ENCODE measurements around the gene RNF121.

The RNF121 gene

DNA sequence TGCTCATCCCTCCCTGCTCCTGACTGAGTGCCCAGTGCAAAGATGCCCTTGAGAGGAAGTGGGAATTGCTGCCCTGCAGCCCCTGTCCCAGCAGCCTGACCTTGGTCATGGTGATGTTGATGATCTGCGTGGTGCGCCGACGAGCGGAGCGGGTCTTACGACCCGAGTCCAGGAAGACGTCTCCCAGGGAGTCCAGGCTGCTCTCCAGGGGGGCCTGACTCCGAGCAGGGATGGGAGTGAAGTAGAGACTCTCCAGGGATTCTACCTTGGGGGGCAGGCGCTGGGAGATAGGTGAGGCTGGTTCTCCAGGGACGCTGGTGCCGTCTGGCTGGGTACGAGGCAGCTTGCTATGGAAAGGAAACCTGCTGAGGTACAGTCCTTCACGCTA lies 78.2 kb downstream of the RNF121 start:
- DNase-seq = no peak

DNA sequence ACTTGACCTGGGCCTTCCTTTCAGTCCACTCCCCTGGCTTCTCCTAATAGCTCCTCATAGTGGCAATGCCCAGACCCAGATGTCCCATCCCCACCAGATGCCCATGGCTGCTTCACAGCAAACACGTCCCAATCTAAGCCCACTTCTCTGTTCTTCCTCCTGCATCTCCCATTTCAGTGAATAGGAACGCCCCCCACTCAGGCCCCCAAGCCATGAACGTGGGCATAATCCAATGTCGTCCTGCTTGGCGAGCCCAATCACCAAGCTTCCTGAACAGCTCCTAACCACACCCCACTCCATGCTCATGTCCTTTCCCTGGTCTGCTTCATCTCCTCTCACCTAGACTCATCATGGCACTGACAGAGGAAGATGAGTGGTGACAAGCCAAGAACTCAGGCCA lies 78.7 kb downstream of the RNF121 start:
- no peak for DNase-seq

DNA sequence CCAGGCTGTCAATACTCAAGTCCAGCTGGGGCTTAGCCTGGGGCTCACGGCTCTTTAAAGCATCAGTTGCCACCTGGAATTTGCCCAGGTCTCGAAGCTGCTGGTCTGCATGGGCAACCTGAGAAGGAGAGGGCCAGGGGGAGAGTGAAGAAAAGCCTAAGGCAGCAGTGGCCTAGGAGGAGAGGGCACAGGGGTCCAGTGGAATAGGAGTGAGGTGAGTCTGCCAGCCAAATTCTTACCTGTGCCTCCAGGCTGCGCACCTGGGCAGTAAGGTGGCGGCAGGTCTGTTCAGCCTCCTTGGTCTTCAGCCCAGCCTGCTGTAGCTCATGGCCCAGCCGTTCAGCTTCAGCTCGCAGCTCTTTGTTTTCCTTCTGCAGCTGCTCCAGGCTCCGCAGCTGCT lies 79.9 kb downstream of the RNF121 start:
- DNase-seq = no peak

DNA sequence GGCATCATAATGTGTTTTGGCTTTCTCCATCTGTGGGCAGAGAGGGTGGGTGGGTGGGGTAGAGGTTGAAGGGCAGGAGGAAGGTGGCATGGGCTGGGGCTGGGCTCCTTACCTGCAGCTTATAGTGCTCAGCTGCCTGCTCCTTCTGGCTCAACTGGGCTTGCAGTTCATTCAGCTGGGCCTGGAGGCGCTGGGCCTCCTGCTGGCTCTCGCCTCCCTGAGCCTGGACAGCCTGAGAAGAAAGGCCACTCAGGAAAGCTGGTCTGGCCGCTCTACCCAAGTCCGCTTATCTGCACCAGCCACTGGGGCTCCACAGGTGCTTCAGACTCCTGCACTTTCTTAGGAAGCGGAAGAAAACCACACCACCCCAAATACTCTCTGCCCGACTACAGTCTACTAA lies 80.3 kb downstream of the RNF121 start:
- no peak for DNase-seq

DNA sequence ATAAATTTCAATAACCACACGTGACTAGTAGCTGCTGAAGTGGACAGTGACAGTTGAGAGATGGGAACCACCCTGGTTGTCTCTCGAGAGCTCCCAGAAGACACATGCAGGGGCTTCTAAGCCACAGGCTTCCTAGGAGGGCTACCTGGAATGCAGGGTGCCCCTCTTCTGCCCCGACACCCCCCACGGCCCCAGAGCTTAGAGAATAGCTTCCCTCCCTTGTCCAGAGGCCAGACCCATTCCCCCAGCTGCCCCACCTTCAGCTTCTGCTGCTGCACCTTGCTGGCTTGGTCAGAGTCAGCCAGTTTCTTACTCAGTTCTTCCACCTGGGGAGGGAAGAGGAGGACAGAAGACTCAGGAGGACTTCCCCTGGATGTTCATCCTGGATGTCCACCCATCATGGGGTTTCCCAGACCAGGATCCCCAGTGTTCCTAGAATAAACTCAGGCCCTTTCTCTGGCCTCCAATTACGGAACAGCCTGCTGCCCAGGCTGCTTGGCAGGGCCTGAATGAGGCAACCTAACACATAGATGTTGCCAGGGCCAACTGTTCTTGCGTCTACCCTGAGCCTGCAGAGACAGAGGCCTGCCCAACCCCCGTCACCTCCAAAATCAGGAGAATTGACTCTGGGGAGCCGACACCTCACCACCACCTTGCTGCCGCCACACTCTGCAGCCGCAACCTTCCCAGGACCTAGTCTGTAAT lies 81.8 kb downstream of the RNF121 start:
- DNase-seq = no peak

DNA sequence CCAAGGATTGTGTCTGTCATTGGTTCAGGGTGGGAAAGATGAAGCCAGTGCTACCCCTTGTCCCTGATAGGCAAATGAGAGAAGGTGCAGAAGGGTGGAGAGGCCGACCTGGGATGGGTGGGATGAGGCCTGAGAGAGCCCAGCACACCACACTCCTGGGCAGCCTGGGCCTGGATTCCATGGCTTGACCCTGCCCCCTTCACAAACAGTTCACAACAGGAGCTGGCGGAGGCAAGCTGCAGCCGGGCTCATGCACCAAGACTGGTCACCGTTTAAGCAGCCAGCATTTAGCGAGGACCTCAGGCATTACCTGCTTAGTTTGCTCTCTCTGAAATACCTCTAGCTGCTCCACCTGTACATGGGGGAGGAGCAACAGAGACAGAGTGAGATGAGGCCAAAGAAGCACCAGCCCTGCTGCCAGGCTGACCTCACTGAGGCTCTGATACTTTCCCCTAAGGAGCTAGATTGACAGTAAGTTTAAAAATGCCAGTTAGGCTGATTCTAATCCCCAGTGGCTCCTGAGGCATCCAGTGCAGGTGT lies 83.3 kb downstream of the RNF121 start:
- no peak for DNase-seq

DNA sequence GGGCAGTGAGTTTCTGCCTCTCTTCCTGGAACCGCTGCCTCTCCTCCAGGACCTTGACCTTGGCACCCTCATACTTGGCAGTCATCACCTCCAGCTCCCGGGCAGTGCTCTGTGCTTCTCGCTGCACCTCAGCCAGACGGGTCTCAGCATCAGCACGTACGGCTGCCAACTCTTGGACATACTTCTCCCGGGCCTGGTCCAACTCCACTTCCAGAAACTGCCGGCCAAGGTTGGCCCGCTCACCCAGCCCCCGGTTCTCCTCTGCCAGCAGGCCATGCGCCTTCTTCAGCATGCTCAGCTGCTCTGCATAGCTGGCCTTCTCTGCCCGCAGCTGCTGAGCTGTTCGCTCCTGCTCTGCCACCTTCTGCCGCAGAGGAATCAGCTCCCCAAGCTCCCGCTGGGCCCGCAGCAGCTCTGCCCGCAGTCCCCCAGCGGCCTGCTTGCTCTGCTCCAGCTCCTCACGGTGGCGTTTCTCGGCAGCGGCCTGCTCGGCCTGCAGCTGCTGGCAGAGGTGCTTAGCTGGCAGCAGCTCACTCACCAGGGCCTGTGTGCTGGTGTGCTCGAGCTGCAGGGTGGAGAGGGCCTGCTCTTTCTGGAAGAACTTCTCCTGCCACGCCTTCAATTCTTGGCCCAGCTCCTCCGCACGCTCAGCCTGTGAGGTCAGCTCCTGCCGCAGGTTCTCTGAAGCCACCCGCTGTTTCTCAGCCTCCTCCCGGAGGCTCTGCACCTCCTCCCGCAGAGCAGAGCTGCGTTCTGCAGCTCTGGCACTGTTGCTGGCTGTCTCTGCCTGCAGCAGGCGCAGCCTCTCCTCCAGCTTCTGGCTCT lies 84.3 kb downstream of the RNF121 start:
- peak; percentile 45 to 89 for DNase-seq

DNA sequence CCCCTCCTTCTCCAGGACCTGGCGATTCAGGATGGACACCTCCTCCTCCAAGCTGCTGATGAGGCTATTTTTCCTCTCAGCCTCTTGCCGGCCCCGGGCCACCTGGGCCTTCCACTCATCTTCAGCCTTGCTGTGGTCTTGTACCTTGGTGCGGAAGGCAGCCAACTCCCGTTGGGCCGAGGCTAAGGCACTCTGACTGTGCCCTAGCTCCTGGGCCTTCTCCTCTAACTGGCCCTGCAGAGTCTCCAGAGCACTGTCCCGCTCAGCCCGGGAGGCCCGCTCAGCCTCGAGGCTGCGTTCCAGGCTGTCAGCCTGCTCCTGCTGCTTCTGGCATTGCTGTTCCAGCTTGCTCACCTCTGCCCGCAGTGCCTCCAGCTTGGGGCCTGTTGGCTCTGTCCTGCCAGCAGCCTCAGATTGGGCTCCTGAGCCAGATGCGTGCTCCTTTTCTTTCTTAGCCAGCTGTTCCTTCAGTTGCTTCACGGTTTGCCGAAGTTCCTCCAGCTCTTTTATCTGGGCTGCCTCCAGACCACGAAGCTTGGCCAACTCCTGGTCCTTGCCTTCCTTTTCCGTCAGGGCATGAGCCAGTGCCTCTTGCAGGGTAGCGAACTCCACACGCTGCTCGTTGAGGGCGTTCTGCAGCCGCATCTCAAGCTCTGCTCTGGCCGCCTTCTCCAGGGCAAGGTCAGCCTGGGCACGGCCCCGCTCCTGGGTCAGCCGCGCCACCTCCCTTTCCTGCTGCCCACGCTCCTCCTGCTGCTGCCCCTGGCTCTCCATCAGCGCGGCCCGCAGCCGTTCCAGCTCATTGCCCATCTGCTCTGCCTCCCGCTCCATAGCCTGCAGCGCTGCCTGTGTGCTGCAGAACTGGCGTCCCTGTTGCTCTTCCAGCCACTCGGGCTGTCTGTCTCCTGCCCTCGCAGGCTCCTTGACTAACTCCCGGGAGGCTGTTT lies 85.2 kb downstream of the RNF121 start:
- DNase-seq = peak in 1 of 2 experiments; percentile 49

DNA sequence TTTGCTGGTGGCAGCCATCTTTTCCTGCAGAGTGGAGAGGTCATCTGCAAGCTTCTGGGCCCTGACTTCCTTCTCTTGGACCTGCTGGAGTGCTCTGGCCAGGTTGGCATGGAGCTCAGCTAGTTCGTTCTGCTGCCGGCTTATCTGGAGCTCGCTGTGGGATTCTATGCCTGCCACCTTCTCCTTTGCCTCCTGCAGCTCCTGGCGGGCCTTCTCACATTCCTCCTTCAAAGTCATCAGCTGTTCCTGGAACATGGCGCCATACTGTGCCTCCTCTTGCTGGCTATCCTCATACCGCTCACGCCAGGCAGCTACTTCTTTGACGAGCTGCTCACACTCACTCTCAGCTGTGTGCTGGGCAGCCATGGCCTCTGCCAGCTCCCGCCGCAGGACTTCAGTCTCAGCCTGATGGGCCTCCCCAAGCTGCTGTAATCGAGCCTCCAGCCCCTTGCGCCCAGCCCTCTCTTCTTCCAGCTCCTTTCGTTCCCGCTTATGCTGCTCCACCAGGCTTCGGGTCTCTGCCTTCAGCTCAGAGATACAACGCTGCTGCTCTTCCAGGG lies 86.0 kb downstream of the RNF121 start:
- no peak for DNase-seq

DNA sequence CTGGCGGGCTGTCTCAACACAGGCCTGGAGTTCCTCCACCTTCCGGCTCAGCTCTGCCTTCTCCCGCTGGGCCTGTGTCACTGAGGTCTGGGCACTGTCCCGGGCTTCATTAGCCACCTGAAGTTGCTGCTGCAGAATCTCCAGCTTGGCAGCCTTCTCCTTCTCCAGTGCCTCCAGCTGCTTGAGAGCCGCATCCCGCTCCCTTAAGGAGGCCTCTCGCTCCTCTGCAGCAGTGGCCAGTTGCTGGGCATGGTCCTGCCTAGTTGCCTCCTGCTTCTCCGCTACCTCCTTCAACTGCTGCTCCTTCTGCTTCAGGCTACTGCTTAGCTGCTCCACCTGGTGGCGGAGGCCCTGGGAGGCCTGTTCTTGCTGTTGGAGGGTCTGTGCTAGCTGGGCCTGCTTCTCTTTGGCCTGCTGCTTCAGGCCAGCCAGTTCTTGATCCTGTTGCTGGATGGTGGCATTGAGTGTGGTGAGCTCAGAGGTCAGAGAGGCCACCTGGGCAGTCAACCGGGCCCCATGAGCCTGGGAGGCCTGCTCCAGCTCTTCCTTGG lies 86.7 kb downstream of the RNF121 start:
- DNase-seq = peak in 1 of 2 experiments; percentile 32

DNA sequence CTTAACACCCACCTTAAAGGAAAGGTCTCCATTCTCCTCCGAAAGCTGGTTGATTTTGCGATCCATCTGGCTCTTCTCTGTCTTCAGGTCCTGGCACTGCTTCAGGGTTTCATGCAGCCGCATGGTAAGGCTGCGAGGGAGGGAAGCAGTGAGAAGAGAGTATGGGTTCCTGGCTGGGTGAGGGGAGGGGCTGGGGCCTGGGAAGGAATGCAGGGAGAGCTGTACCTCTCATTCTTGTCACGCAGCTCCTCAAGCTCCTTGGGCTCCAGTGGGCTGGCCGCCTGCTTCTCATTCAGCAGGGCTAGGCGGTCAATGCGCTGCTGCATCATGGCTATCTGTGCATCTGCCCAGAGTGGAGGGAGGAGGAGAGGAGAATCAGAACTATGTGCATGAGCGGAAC lies 89.3 kb downstream of the RNF121 start:
- DNase-seq = no peak

DNA sequence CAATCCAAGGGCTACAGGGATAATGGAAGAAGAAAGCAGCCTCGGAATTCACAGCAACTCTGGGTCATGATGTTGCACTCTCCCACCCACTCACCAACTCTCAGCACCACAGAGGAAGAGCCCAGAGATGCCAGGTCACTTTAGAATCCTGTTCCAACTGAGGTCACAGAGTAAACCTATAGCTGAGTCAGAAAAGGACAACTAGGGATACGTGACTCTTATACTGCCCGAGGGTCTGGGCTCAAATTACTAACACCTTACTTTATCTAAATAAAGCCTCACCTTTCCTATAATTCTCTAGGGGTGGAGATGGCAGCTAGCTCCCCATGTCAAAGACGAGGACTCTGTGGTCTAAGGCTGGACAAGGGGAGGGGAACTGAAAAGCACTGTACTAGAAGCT lies 94.5 kb downstream of the RNF121 start:
- DNase-seq = no peak

DNA sequence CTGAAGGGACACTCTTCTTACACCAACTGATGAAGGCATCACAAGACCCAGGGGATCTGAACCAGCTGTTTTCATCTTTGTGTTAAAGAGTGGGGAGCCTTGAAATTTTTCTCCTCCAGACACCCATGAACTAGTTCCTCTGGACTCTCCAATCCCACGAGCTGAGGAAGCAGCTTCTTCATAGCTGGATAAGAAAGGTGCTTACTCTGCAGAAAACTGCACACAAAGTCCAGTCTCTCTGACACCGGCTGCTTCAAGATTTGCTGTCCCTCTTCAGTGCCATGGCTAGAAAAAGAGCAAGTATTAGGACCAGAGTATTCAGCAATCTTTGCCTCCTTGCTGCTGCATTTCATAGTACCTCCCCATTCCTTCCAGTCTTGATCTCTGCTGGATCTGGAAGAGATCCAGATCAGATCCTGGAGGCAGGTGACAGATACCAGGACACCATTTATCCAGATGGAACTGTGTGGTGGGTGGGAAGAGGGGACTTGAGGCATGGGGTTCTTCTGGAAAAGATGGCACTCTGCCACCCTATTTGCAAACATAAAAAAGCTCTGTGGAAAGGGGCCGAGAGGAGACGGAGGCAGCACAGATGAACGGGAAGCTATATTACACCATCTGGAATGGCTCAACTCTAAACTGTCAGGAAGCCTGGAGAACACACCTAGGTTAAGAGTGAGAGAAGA lies 95.4 kb downstream of the RNF121 start:
- DNase-seq = no peak

DNA sequence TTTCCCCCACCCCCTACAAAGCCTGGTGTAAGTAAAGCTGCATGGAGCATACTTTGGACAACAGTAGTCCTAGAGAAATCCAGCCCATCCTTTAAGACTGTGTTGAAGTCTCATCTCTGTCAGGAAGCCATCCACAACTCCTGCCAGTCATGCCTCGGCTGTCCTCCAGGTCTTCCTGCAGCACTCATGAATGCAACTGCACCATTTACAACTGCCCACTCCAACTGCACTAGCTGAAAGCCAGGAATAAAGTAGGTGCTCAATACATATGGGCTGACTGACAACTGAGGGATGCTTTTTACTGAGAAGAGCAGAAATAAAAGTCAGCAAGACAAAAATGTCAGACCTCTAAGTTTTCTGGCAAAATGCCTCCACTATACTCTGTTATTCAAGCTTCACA lies 97.2 kb downstream of the RNF121 start:
- no peak for DNase-seq

DNA sequence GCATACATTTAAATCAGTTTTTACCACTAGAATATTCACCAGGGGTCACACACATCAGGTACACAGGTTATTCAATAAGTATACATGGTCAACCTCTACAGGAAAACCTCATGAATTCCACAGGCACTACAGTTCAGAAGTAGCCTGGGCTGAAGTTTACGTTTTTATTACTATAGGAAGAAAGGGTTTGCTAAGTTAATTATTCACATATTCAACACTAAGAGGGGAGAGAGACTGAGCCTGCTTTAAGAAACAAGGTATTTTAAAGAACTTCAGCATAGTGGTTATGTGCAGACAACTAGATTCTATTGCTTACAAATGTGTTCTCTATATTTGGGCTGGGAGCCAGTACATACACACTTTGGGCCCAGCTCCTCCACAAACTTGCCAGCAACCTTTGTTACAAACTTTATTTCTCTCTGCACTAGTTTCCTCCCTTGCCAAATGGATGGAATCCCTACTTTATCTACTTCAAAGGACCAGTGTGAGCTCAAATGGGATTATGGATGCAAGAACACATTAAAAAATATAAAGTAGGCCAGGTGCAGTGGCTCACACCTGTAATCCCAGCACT lies 101.7 kb downstream of the RNF121 start:
- DNase-seq = no peak

DNA sequence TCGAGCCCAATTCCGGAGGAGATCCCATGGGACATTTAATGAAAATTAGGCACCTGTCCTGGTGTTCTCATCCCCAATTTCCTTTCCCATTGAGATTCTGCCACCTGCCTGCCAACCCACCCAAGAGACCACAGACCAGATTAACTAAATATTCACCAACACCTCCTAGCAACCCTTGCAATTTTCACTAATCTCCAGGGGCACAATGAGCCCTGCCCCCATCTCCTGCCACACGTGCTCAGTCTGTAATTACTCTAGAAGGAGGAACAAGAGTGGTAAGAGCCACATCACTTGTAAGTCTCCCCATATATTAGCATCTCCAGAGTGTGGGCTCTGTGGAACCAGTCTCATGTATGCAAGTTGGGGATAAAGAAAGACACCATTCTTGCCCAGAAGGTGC lies 107.8 kb downstream of the RNF121 start:
- DNase-seq = no peak

DNA sequence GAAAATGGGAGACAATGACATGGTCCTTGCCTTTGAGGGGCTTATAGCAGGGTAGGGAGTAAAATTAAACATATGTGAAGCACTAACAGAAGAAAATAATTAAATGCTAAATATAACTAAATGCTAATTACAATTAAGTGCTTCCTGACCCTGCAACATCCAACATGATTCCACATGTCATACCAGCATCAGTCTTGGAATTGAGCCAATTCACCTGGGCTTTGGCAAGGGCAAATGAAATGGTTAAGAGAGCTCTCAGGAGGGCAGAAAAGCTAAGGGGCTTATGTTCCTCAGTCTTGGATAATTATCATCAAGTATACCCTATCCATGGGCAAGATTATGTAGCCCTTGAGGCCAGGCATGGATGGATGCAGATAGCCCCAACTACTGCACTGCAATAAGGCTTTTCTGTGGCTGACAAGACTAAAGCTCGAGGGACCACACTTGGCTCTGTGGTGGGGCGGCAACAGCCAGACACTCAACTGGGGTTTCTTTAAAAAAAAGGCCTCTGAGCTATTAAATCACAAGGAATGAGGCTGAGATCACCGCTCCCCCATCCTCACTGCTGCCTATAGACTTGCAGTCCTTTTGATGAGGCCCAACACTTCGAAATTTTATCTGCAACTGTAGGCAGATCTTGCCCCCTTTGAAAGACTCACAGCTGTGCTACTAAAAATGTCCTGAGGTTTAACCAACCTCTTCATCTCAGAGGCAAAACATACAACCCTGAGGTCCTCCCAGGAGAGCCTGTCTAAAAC lies 108.9 kb downstream of the RNF121 start:
- DNase-seq = peak in 1 of 2 experiments; percentile 19

DNA sequence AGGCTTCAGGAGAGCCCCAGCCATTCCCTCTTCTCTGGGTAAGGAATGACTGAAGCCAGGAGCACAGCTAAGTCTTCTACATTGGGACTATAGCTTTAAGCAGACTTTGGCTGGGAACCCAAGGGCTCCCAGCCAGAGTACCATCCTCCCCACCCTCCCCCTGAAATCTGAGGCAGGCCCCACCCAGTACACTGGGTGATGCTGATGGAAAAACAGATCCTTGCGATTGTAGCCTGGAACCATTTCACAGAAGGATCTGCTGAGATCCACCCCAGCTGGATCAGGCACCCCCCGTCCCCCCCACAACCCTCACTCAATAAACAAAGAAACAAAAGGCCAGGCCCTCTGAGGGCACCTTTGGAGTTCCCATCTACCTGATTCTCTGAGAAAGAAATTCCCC lies 109.6 kb downstream of the RNF121 start:
- DNase-seq = peak; percentile 60 to 85

DNA sequence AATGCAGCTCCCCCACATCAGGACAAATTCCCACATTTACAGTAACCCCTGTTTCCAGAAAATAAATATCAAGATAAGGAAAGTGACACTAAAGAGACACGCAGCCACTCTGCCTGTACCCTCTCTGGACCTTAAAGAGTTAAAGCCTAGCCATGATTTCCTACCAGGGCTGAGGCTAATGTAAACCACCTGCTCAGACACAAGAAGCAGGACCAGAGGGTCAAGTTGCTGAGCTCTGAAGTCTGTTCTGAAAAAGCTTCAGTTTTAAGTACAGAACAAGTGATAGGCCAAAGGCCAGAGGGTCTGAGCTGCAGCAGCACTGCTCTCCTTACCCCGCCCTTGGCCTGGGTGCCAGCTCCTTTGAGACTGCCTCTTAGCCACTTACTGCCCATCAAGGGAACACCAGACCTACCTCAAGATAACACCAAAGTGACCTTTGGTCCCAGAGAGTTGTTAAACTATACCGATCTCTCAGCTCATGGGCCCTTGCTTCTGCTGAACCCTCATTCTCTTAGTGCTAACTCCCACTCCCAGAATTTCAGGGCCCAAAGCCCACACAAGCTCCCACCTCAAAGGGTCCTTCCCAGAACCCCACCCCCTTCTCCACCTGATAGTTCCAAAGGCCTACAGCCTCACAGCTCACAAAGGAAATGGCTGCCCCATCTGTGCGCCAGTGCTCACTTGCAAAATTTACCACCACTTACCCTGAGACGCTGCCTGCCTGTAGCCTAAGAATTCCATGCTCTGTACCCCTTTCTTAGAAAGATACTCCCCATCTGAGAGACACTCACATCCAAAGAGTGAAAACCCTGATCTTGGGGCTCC lies 110.4 kb downstream of the RNF121 start:
- DNase-seq = peak in 1 of 2 experiments; percentile 31
